Skeletal muscle satellite cell (primary cell): ENCODE results near the gene NOL12.

Source experiments
- H3K27me3 ChIP-seq: 2 replicates; pipeline ENCODE4 v1.7.0; 2013; ENCODE audit warnings: low read length; ENCODE audit not compliant: control insufficient read depth, insufficient read depth
- H3K36me3 ChIP-seq: 2 replicates; pipeline ENCODE4 v1.7.0; 2013; ENCODE audit warnings: mild to moderate bottlenecking, control low read depth, low read length; ENCODE audit not compliant: insufficient read depth
- H3K4me1 ChIP-seq: 2 replicates; pipeline ENCODE4 v1.7.0; 2013; ENCODE audit warnings: low read length; ENCODE audit not compliant: control insufficient read depth, insufficient read depth
- H3K4me2 ChIP-seq: 2 replicates; pipeline ENCODE4 v1.7.0; 2013; ENCODE audit warnings: mild to moderate bottlenecking, low read length
- H3K4me3 ChIP-seq: 2 replicates; pipeline ENCODE4 v1.7.0; 2013; ENCODE audit warnings: low read length
- H3K9ac ChIP-seq: 2 replicates; pipeline ENCODE4 v1.7.0; 2013; ENCODE audit warnings: mild to moderate bottlenecking, low read depth, low read length, moderate library complexity
- H3K9me3 ChIP-seq: replicated peaks from 2 replicates; pipeline ENCODE4 v1.7.0; 2013; ENCODE audit warnings: mild to moderate bottlenecking, control low read depth, low read length

The NOL12 gene

GRCh38 chr22:37661160-37661924, 24.8 kb upstream of the NOL12 start:
- no peaks in the 10 kb centered on the region for H3K27me3 ChIP-seq
- H3K9ac ChIP-seq, result peak overlapping the region; percentile 51
- peaks cover 8% of the 10 kb centered on the region for H3K36me3 ChIP-seq
- peak overlapping the region; percentile 96 for H3K4me2 ChIP-seq
- peaks cover 57% of the 10 kb centered on the region for H3K4me1 ChIP-seq
- H3K9me3 ChIP-seq, result no peaks in the 10 kb centered on the region
- H3K4me3 ChIP-seq, result peak overlapping the region; percentile 38

- Histone ChIP-seq H3K9me3 (no peaks in the 10 kb centered on the region), H3K4me1 (peaks cover 57% of the 10 kb centered on the region), H3K27me3 (no peaks in the 10 kb centered on the region), H3K4me3 (no peak overlapping the region), H3K36me3 (peaks cover 12% of the 10 kb centered on the region), H3K4me2 (no peak overlapping the region), H3K9ac (no peak overlapping the region)
Observed at GRCh38 chr22:37662039-37662438, 24.1 kb upstream of the NOL12 start.

GRCh38 chr22:37663521-37664140, 22.5 kb upstream of the NOL12 start:
- peaks cover 12% of the 10 kb centered on the region for H3K36me3 ChIP-seq
- H3K4me3 ChIP-seq, result no peak overlapping the region
- no peaks in the 10 kb centered on the region for H3K9me3 ChIP-seq
- peaks cover 56% of the 10 kb centered on the region for H3K4me1 ChIP-seq
- H3K4me2 ChIP-seq, result peak overlapping the region; percentile 32
- no peaks in the 10 kb centered on the region for H3K27me3 ChIP-seq
- peak overlapping the region; percentile 25 for H3K9ac ChIP-seq

- peaks cover 53% of the 10 kb centered on the region for H3K4me1 ChIP-seq
- no peak overlapping the region for H3K4me2 ChIP-seq
- no peak overlapping the region for H3K9ac ChIP-seq
- H3K9me3 ChIP-seq, result no peaks in the 10 kb centered on the region
- H3K4me3 ChIP-seq, result no peak overlapping the region
- no peaks in the 10 kb centered on the region for H3K27me3 ChIP-seq
- peaks cover 12% of the 10 kb centered on the region for H3K36me3 ChIP-seq
Observed at GRCh38 chr22:37664249-37665101, 21.7 kb upstream of the NOL12 start.

- no peak overlapping the region for H3K9ac ChIP-seq
- H3K4me2 ChIP-seq, result no peak overlapping the region
- H3K4me1 ChIP-seq, result peaks cover 43% of the 10 kb centered on the region
- peaks cover 12% of the 10 kb centered on the region for H3K36me3 ChIP-seq
- H3K9me3 ChIP-seq, result no peaks in the 10 kb centered on the region
- no peak overlapping the region for H3K4me3 ChIP-seq
- no peaks in the 10 kb centered on the region for H3K27me3 ChIP-seq
Observed at GRCh38 chr22:37665487-37665886, 20.7 kb upstream of the NOL12 start.

GRCh38 chr22:37669586-37669985, 16.6 kb upstream of the NOL12 start:
- Histone ChIP-seq H3K36me3 (peaks cover 12% of the 10 kb centered on the region), H3K27me3 (no peaks in the 10 kb centered on the region), H3K9ac (no peak overlapping the region), H3K4me3 (no peak overlapping the region), H3K4me1 (peaks cover 15% of the 10 kb centered on the region), H3K9me3 (no peaks in the 10 kb centered on the region), H3K4me2 (no peak overlapping the region)

- no peak overlapping the region for H3K4me2 ChIP-seq
- H3K4me1 ChIP-seq, result peaks cover 17% of the 10 kb centered on the region
- peaks cover 2% of the 10 kb centered on the region for H3K36me3 ChIP-seq
- H3K4me3 ChIP-seq, result no peak overlapping the region
- no peak overlapping the region for H3K9ac ChIP-seq
- H3K27me3 ChIP-seq, result no peaks in the 10 kb centered on the region
- no peaks in the 10 kb centered on the region for H3K9me3 ChIP-seq
Observed at GRCh38 chr22:37672206-37672919, 13.8 kb upstream of the NOL12 start.

- Histone ChIP-seq H3K4me2 (no peak overlapping the region), H3K4me3 (no peak overlapping the region), H3K27me3 (no peaks in the 10 kb centered on the region), H3K9ac (no peak overlapping the region), H3K36me3 (peaks cover 6% of the 10 kb centered on the region), H3K4me1 (peaks cover 17% of the 10 kb centered on the region), H3K9me3 (no peaks in the 10 kb centered on the region)
Observed at GRCh38 chr22:37672920-37673455, 13.2 kb upstream of the NOL12 start.

- Histone ChIP-seq H3K4me1 (peaks cover 18% of the 10 kb centered on the region), H3K27me3 (no peaks in the 10 kb centered on the region), H3K4me3 (no peak overlapping the region), H3K36me3 (peaks cover 13% of the 10 kb centered on the region), H3K9ac (peak overlapping the region; percentile 36), H3K4me2 (peak overlapping the region; percentile 21), H3K9me3 (no peaks in the 10 kb centered on the region)
Observed at GRCh38 chr22:37674248-37674647, 11.9 kb upstream of the NOL12 start.

GRCh38 chr22:37674951-37675929, 10.9 kb upstream of the NOL12 start, which contains the start of gene LGALS1:
Gene LGALS1, plus strand, starts transcription at chr22:37675636. Its CDS starts 67 bp downstream, at chr22:37675703.
- H3K9ac ChIP-seq, result peak within 1 kb of the TSS; percentile 91
- peaks cover 22% of the 10 kb centered on the region for H3K36me3 ChIP-seq

More at GRCh38 chr22:37674951-37675929, 10.9 kb upstream of the NOL12 start, which contains the start of gene LGALS1:
- Histone ChIP-seq H3K9me3 (no peaks in the 10 kb centered on the region), H3K4me1 (peaks cover 26% of the 10 kb centered on the region), H3K4me3 (peak within 1 kb of the TSS; percentile 94), H3K4me2 (peak within 1 kb of the TSS; percentile 89), H3K27me3 (no peaks in the 10 kb centered on the region)
